HepG2 (cell line): Measurements from ENCODE around the gene ANKRD29. TPM values are rescaled to one million over a fixed set of nuclear protein-coding genes. Genes with fewer than 3 reads are reported as not detected.

ENCODE experiments used
- ATAC-seq: fragments of 200-7000 bp; cut with Tn5 transposase; 3 replicates; pipeline ENCODE4 v1.9.1; 2020; ENCODE audit warnings: mild to moderate bottlenecking, moderate library complexity
- BruUV-seq: library from RNA; stranded (reverse); fragments of 400-500 nt; replicated peaks from 2 replicates; lab custom pipeline; 2021; lab: Mats Ljungman, UMichigan
- CTCF ChIA-PET: fragments of 300-600 bp; formaldehyde crosslinking; extraction: SDS; loops from one replicate; lab custom pipeline; 2021; ENCODE audit warnings: low total read pairs, inconsistent platforms, low intra/inter-chr PET ratio; lab: Yijun Ruan, JAX
- POLR2A ChIA-PET: fragments of 350-600 bp; sonication (Branson Sonifier 250); formaldehyde crosslinking; loops from one replicate; lab custom pipeline; 2020; ENCODE audit warnings: antibody characterized with exemption, inconsistent platforms; lab: Yijun Ruan, JAX
- DNase-seq: peaks from one replicate; pipeline ENCODE4 v3.0.0-alpha.2; 2015; ENCODE audit warnings: low spot score
- FAIRE-seq: peaks from 3 replicates; lab custom pipeline; 2011; peaks lifted over from hg19 to GRCh38; lab: Jason Lieb, UNC
- H2AFZ ChIP-seq: one replicate; pipeline ENCODE4 v1.6.1; 2011; ENCODE audit warnings: low read length, inconsistent platforms
- H3K27ac ChIP-seq: fragments of 300-600 bp; 3 replicates; pipeline ENCODE4 v1.8.0; 2011; ENCODE audit warnings: mixed run types, mild to moderate bottlenecking, mixed read lengths, low read length, inconsistent platforms; ENCODE audit not compliant: insufficient read depth; ENCODE audit errors: extremely low read length
- H3K27me3 ChIP-seq, 2 experiments: fragments of 200-600 bp in 1 of 2; 2 replicates in 1 of 2; 3 replicates in 1 of 2; pipeline versions ENCODE4 v1.6.0 to v1.8.0; 2011; ENCODE audit warnings: low read length in 2 of 2, mild to moderate bottlenecking in 2 of 2, moderate library complexity in 2 of 2, inconsistent platforms in 1 of 2; ENCODE audit not compliant: insufficient read depth in 2 of 2, control insufficient read depth in 1 of 2
- H3K36me3 ChIP-seq, 2 experiments: fragments of 200-600 bp in 1 of 2; replicated peaks in 1 of 2; 2 replicates in 1 of 2; 3 replicates in 1 of 2; pipeline versions ENCODE4 v1.5.1 to v1.8.0; 2011; ENCODE audit warnings: low read length in 2 of 2, inconsistent platforms in 1 of 2; ENCODE audit not compliant: insufficient read depth in 2 of 2, control insufficient read depth in 1 of 2
- H3K4me1 ChIP-seq: 2 replicates; pipeline ENCODE4 v1.5.1; 2012; ENCODE audit warnings: low read length, inconsistent platforms; ENCODE audit not compliant: insufficient read depth
- H3K4me2 ChIP-seq: 2 replicates; pipeline ENCODE4 v1.6.0; 2011; ENCODE audit warnings: low read depth, low read length, inconsistent platforms
- H3K4me3 ChIP-seq, 3 experiments: fragments of 200-600 bp in 1 of 3; sonication (generic), shearing (Covaris generic) in 1 of 3; replicated peaks in 1 of 3; 2 replicates each; pipeline ENCODE4 v1.5.1; 2011 to 2016; ENCODE audit warnings: low read length in 3 of 3, inconsistent platforms in 2 of 3, low read depth in 2 of 3, mild to moderate bottlenecking in 2 of 3, control low read depth in 1 of 3, mixed read lengths in 1 of 3; ENCODE audit not compliant: insufficient read depth in 1 of 3
- H3K79me2 ChIP-seq: one replicate; pipeline ENCODE4 v1.6.1; 2011; ENCODE audit warnings: low read length, inconsistent platforms; ENCODE audit not compliant: insufficient read depth
- H3K9ac ChIP-seq: 2 replicates; pipeline ENCODE4 v1.6.0; 2011; ENCODE audit warnings: mild to moderate bottlenecking, low read depth, low read length, inconsistent platforms; ENCODE audit not compliant: insufficient read depth
- H3K9me3 ChIP-seq: 2 replicates; pipeline ENCODE4 v1.5.1; 2012; ENCODE audit warnings: mild to moderate bottlenecking, low read length
- H4K20me1 ChIP-seq: 2 replicates; pipeline ENCODE4 v1.6.0; 2011; ENCODE audit warnings: inconsistent platforms, mild to moderate bottlenecking, low read length, moderate library complexity; ENCODE audit not compliant: insufficient read depth
- ATF2 ChIP-seq: sonication (generic); formaldehyde crosslinking; IDR thresholded peaks from 2 replicates; pipeline ENCODE4 v1.4.0; 2020; ENCODE audit warnings: missing genetic modification reagents
- ELF4 ChIP-seq: sonication (generic); formaldehyde crosslinking; IDR thresholded peaks from 2 replicates; pipeline ENCODE4 v1.5.0; 2020; ENCODE audit warnings: missing genetic modification reagents, mild to moderate bottlenecking, moderate library complexity, borderline replicate concordance
- MAF1 ChIP-seq: sonication (generic); formaldehyde crosslinking; IDR thresholded peaks from 2 replicates; pipeline ENCODE4 v1.5.0; 2020; ENCODE audit warnings: missing genetic modification reagents, borderline replicate concordance
- NR2F6 ChIP-seq, 2 experiments: IDR thresholded peaks; 2 replicates each; pipeline ENCODE4 v1.6.1; 2016; ENCODE audit warnings: antibody characterized with exemption in 1 of 2, mild to moderate bottlenecking in 1 of 2
- PITX1 ChIP-seq: sonication (generic); formaldehyde crosslinking; IDR thresholded peaks from 2 replicates; pipeline ENCODE4 v1.5.1; 2020; ENCODE audit warnings: mild to moderate bottlenecking, missing genetic modification reagents
- POGK ChIP-seq: sonication (generic); formaldehyde crosslinking; conservative IDR thresholded peaks from 2 replicates; pipeline ENCODE4 v1.8.0; 2022; ENCODE audit warnings: mild to moderate bottlenecking, moderate library complexity, missing genetic modification reagents
- SRY ChIP-seq: sonication (generic); formaldehyde crosslinking; IDR thresholded peaks from 2 replicates; pipeline ENCODE4 v1.8.0; 2022; ENCODE audit warnings: mild to moderate bottlenecking, missing genetic modification reagents
- ZBTB34 ChIP-seq: sonication (generic); formaldehyde crosslinking; IDR thresholded peaks from 2 replicates; pipeline ENCODE4 v1.8.0; 2022; ENCODE audit warnings: mild to moderate bottlenecking, missing genetic modification reagents
- ZNF160 ChIP-seq: sonication (generic); formaldehyde crosslinking; IDR thresholded peaks from 2 replicates; pipeline ENCODE4 v1.8.0; 2022; ENCODE audit warnings: mild to moderate bottlenecking, inconsistent platforms, missing genetic modification reagents
- ZNF205 ChIP-seq: IDR thresholded peaks from 2 replicates; pipeline ENCODE4 v1.6.1; 2018; ENCODE audit warnings: missing biosample characterization, missing genetic modification reagents
- ZNF496 ChIP-seq: sonication (generic); formaldehyde crosslinking; IDR thresholded peaks from 2 replicates; pipeline ENCODE4 v1.8.1; 2023; ENCODE audit warnings: mild to moderate bottlenecking, moderate library complexity, missing genetic modification reagents; ENCODE audit not compliant: insufficient replicate concordance
- ZNF607 ChIP-seq: sonication (generic); formaldehyde crosslinking; IDR thresholded peaks from 2 replicates; pipeline ENCODE4 v1.5.1; 2020; ENCODE audit warnings: missing genetic modification reagents, mild to moderate bottlenecking, borderline replicate concordance
- ZSCAN25 ChIP-seq: sonication (generic); formaldehyde crosslinking; IDR thresholded peaks from 2 replicates; pipeline ENCODE4 v1.8.0; 2022; ENCODE audit warnings: mild to moderate bottlenecking, missing genetic modification reagents
- WGBS: methylation state at CpG from one replicate; pipeline ENCODE4 v1.1.6; 2017; ENCODE audit warnings: low lambda C conversion rate; 5-methylcytosine and 5-hydroxymethylcytosine counted together
- in situ Hi-C: cut with HindIII; loops from 2 replicates; pipeline ENCODE4 v1.10.0; 2017; ENCODE audit warnings: low pct_unique_long_range_greater_than_20kb; ENCODE audit not compliant: extremely low pct_ligation_motif_present
- intact Hi-C: fragments of 100-400 bp; cut with micrococcal nuclease; formaldehyde crosslinking; loops from one replicate; pipeline ENCODE4 v1.10.0; 2022; ENCODE audit not compliant: unreplicated experiment
- polyA plus RNA-seq, 8 experiments: library from polyadenylated mRNA; depleted of rRNA in 3 of 8; stranded (reverse) in 7 of 8; unstranded in 1 of 8; fragments of >200 nt; fragmentation: Illumina TruSeq in 4 of 8; extraction: Trizol in 4 of 8; gene quantifications; 2 replicates each; pipeline versions ENCODE4 v1.2.1 to v1.2.3, GENCODE V29; 2011 to 2016; ENCODE audit warnings: low read depth in 4 of 8, missing spikeins in 1 of 8, mixed read lengths in 1 of 8; ENCODE audit not compliant: insufficient read depth in 1 of 8
- total RNA-seq, 5 experiments: library from RNA; depleted of rRNA; stranded (reverse); fragments of >200 nt; fragmentation: Illumina TruSeq; extraction: Trizol; gene quantifications; 2 replicates each; pipeline ENCODE4 v1.2.3, GENCODE V29; 2016; ENCODE audit warnings: low read depth in 1 of 5

ANKRD29 gene
- total and polyA plus RNA-seq, 2 of the 13 experiments (the other 11 are each of a cell fraction or from before 2014, with no cell fraction given), result not detected

GRCh38 chr18:23553887-23554286, 108.8 kb downstream of the ANKRD29 start (continued):
- no peak for TF ChIP-seq ELF4

GRCh38 chr18:23552505-23552904, 110.2 kb downstream of the ANKRD29 start:
- Histone ChIP-seq H3K36me3 (peaks cover 32 to 74% of the 10 kb centered on the region in 2 experiments), H3K27ac (no peak overlapping the region), H2AFZ (no peak overlapping the region), H3K4me3 (no peak overlapping the region), H3K9me3 (no peaks in the 10 kb centered on the region), H3K4me2 (no peak overlapping the region), H3K4me1 (peaks cover 73% of the 10 kb centered on the region), H3K79me2 (peaks cover 16% of the 10 kb centered on the region), H3K9ac (no peak overlapping the region), H3K27me3 (no peaks in the 10 kb centered on the region), H4K20me1 (no peaks in the 10 kb centered on the region)
- FAIRE-seq, result no peak
- no peak for TF ChIP-seq PITX1 (CRISPR knock-in tag)
- no peak for TF ChIP-seq ZNF205 (CRISPR knock-in tag)
- no peak for TF ChIP-seq ZBTB34
- TF ChIP-seq ZNF496 (CRISPR knock-in tag), result no peak
- TF ChIP-seq ATF2, result no peak
- TF ChIP-seq SRY (CRISPR knock-in tag), result no peak
- no peak for TF ChIP-seq ZNF160 (CRISPR knock-in tag)
- TF ChIP-seq MAF1 (CRISPR knock-in tag), result no peak
- no peak for TF ChIP-seq ZSCAN25 (CRISPR knock-in tag)
- TF ChIP-seq POGK (CRISPR knock-in tag), result no peak
- no peak for TF ChIP-seq NR2F6 (IDR thresholded peaks at IDR 0.05)
- no peak for TF ChIP-seq NR2F6 (CRISPR knock-in tag; IDR thresholded peaks at IDR 0.05)
- no peak for TF ChIP-seq ZNF607 (CRISPR knock-in tag)
- no TSS peak for BruUV-seq
- ChIA-PET POLR2A (no interaction called here), CTCF (no interaction called here)
- DNase-seq, result no peak
- intact Hi-C loops (no loop called here), in situ Hi-C loops (no loop called here)
- WGBS, result 86% methylated on average over 11 of the region's 11 CpGs
- no peak for ATAC-seq
